HG03432 (cell line): Measurements from ENCODE around the gene CD300C.
"Not testable (repeated sequence)": the region's sequence is repeated elsewhere in the genome, so short reads cannot be mapped to it uniquely, and the experiment has no call there.

Experiments used
- ATAC-seq: cut with Tn5 transposase; IDR thresholded peaks from one replicate; pipeline ENCODE4 v1.9.1; 2021; ENCODE audit warnings: mild to moderate bottlenecking, moderate library complexity; ENCODE audit not compliant: unreplicated experiment

CD300C gene

DNA sequence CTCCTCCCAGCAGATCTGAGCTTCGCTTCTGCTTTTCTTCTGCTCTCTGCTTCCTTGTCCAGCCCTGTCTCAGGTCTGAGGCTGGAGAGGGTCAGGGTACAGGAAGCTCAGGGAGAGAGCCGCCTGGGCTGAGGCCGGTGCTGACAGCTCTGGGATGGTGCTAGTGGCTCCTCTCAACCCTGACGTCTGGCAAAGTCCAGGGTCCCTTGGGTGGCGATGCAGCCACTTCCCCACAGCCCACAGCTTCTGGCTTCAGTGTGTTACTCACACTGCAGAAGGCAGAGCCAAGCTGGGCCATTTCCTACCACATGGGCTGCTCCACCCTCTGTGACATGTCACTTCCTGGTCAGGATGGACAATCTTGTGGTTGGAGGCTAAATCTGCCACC, at the start of gene CD300C:
Gene CD300C, minus strand, starts transcription at position 273 of the 388 bp plus-strand sequence. CDS start 333 bp downstream, outside the sequence.
- no peak for ATAC-seq

DNA sequence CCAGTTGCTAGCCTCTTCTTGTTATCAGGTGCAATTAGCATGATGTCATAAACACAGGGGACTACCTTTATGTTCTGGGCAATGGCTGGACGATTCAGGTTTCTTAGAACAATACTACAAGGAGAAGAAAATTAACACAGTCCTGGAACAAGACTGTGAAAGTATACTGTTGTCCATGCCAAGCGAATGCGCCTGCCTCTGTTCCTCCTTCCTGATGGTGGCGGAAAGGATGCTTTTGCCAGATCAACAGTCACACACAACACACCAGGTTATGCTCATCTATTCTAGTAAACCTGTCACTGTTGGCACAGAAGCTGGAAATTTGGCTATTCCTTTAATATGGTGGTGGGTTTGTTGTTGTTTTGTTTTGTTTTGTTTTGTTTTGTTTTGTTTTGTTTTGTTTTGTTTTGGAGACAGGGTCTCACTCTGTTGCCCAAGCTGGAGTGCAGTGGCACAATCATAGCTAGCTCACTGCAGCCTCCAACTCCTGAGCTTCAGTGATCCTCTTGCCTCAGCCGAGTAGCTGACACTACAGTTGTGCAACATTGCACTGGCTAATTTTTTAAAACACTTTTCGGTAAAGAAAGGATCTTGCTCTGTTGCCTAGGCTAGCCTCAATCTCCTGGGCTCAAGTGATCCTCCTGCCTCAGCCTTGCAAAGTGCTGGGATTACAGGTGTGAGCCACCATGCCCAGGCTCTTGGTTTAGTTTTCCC, 49.3 kb upstream of the CD300C start:
- no peak for ATAC-seq

DNA sequence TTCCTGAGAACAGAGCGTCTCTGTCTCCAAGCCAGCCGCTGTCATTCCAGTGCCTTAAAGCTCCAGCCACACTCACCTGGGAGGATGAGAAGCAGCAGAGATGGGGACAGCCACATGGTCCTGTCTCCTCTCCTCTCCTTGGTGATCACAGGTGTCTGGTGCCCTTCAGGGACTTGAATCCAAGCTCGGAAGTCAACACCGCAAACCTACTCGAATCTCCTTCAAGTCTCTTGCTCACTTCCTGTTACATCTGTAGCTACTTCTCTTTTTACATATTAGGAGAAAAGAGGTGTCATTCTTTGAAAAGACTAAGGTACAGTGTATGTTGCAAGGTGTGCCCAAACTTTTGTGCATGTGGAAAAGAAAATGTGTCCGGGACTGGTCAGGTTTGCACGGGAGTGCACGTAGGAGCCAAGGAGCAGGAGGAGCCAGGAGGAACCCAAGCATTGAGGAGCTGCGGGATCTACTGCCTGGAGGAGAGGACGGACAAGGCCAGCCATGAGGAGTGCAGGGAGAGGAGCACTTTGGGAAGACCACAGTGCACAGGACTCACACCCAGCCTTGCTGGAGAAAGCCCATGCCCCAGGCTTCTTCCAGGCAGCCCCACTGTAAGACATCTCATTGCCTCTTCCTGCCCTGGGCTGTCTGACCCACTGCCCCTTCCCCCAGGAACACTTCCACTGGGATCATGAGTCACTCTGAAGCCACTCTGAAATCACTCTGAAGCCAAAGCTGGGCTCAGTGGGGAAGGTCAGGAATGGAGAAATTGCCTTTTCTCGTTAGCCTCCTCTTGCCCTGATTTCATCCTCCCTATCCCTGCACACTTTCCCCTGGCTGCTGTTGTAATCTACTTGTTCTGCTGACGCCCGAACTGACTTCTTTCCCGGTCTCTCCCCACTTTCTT, 46.4 kb upstream of the CD300C start, which contains the start of gene CD300LD:
Gene CD300LD, minus strand, starts transcription at position 197 of the 904 bp plus-strand sequence. Its CDS starts 81 bp downstream, at position 116.
- no peak for ATAC-seq

DNA sequence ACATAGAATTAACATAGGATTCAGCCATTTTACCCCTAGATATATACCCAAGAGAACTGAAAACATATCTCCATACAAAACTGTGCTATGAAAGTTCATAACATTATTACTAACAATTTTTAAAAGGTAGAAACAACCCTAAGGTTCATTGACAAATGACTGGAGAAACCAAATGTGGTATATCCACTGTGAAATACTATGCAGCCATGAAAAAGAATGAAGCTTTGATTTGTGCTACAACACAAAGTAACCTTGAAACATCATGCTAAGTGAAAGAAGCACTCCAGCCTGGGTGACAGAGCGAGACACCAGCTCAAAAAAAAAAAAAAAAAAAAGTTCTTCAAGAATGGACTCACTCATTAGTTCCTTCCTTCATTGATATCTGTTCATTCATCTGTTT, 45.6 kb upstream of the CD300C start:
- no peak for ATAC-seq

DNA sequence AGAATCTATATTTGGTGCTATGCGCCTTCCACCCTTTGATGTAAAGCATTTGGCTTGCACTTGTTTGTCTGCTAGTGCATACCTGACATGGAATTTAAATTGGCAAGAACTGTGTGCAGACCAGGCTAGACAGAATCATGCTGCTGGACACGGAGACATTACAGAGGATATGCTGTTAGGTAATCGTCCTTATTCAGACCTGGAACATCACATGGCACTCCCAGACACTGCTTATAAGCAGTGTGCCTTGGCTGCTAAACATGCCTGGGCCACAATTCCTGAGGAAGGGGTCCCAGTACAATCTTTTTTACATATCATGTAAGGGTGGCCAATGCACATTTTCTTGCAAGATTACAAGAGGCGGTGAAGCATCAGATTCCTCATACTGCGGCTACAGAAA, 39.8 kb upstream of the CD300C start:
- no peak for ATAC-seq

DNA sequence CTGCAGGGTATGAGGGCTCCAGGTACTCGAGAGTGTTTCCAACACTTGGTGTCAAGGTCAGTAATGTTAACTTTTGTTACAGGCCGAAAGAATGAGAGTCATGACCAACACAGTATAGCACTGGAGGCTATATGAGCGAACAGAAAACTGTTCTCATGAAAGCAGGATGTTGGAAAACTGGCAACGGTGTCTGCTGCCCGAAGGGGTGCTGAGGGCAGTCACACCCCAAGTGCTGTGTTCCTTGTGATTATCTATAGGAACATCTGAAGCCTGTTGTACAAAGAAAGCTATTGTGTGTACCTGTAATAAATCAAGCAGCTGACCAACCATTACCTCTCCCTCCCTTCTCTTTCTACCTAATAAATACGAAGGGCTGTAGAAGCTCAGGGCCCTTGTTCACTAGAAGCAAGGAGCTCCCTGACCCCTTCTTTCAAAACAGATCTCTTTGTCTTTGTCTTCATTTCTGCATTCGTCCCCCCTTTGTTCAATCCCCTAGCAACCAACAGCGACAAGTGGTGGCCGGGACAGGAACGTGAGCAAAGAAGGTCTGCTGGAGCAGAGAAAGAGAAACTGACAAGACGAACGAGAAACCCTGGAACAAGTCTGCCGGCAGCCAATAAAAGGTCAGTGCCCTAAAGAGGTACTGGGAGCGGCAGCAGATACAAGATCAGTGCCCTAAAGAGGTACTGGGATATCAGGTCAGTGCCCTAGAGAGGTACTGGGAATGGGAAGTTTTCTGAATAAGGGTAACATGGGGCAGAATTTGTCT, 38.6 kb upstream of the CD300C start:
- ATAC-seq = no peak

DNA sequence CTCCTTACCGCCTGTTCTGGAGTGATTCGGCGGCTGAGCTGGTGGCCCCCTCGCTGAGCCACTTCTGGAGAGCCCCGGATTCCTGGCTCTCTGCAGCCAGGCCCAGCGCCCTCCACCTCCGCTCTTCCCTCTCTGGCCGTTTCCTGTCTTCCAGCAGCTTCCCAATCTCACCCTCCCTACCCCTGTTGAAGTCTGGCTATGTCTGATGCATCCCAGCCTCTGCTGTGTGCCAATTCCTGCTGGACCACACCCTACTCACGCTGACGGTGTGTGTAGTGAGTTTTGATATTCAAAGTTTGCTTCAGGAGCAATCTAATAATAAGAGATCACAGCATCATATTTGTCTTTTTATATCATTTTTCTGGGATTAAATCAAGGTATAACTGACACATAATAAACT, 36.7 kb upstream of the CD300C start:
- ATAC-seq = no peak

DNA sequence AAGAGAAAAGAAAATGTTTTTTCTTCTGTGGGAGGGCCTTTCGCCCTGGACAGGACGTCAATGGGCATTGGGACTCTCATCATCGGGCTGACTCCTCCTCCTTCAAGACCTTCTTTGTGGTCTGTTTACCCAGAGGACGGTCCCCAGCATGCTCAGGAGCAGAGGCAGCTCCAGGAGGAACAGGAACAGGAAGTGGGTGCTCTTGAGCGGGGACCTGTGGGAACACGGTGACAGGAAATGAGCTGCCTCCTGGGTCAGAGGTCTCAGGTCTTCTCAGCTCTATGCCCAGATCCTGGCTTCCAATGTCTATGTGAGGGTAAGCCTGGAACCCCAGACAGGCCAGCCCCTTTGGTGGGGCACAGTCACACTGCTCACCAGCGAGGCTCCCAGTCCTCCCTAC, 34.0 kb upstream of the CD300C start:
- ATAC-seq = no peak

DNA sequence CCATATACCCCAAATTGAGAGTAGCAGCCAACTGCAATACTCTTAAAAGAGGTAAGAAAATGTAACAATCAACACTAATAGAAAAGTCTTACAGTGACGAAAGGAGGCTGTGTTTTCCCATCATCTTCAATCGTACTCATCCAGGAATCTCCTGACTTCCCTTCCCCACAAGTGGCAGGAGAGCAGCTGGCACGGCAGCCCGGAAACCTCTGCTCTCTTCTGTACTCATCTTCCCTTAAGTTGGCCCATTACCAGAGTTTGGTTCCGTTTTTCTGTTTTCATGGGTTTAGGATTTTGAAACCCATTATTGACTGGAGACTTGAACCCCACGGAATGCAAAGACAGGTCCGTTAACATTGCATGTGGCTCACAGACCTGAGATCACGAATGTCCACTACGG, 33.1 kb upstream of the CD300C start:
- ATAC-seq = no peak

DNA sequence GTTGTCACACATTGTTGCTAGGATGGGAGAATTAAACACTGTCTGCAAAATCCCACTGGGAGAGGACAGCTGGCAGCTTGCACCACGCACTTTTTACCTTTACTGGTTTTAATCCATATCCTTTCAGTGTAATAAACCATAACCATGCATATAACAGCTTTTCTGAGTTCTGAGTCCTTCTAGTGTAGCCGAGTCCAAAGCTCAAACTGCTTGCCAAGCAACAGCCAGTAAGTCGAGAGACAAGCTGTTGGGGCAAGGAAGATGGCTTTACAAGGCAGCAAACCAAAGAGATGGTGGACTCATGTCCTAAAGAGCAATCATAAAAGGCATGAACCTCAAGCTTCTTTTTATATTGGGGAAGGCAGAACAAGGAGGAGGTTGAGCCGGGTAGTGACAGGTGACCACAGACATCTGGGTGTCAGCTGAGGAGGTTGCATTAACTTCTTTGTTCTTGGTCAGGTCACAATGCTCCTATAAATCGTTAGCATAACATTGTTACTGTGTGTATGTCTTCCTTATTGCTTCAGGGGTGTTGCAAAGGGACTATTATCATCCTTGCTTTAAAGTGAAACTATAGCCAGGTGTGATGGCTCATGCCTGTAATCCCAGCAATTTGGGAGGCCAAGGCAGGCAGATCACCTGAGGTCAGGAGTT, 28.7 kb upstream of the CD300C start:
- no peak for ATAC-seq

DNA sequence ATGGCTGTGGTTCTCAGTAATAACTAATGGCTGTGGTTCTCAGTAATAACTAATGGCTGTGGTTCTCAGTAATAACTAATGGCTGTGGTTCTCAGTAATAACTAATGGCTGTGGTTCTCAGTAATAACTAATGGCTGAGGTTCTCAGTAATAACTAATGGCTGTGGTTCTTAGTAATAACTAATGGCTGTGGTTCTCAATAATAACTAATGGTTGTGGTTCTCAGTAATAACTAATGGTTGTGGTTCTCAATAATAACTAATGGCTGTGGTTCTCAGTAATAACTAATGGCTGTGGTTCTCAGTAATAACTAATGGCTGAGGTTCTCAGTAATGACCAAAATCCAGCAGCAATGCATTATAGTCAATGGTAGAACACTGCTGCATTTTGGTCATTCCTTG, 27.7 kb upstream of the CD300C start:
- ATAC-seq = not testable (repeated sequence)

DNA sequence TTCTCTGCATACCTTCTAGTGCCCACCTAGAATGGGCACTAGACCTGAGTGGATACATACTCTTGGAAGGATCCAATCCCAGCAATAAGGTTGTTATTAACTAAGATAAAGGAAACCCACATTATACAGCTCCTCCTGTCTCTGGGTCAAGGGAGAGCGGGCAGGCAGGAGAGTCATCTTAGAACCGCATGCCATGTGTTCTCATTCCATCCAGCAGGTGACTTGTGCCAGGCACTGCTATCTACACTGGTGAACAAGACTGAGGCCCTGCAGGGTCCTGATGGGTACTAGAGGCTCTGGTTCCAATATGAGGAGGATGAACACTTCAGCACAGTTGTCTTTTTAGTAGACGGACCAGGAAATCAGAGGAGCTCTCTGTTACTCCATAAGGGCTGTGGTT, 27.3 kb upstream of the CD300C start:
- ATAC-seq = no peak

DNA sequence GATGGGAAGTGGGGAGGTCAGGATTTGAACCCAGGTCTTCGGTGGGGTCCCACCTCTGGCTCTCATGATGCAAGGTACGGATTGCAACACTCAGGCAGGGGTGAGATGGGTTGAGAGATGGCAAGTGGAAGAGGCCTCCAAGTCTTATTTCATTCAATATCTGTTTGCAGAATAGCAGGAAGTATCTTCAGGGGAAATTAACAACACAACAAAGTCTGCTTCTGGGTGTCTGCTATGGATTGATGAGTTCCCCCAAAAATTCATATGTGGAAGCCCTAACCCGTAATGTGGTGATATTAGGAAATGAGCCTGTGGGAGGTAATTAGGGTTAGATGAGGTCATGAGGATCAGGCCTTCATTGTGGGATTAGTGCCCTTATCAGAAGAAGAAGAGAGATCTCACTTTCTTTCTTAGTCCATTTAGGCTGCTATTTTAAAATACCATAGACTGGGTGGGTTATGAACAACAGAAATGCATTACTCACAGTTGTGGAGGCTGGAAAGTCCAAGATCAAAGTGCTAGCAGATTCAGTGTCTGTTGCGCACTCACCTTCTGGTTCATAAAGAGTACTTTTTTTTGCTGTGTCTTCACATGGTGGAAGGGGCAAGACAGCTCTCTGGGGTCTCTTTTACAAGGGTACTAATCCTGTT, 25.8 kb upstream of the CD300C start:
- ATAC-seq = no peak

DNA sequence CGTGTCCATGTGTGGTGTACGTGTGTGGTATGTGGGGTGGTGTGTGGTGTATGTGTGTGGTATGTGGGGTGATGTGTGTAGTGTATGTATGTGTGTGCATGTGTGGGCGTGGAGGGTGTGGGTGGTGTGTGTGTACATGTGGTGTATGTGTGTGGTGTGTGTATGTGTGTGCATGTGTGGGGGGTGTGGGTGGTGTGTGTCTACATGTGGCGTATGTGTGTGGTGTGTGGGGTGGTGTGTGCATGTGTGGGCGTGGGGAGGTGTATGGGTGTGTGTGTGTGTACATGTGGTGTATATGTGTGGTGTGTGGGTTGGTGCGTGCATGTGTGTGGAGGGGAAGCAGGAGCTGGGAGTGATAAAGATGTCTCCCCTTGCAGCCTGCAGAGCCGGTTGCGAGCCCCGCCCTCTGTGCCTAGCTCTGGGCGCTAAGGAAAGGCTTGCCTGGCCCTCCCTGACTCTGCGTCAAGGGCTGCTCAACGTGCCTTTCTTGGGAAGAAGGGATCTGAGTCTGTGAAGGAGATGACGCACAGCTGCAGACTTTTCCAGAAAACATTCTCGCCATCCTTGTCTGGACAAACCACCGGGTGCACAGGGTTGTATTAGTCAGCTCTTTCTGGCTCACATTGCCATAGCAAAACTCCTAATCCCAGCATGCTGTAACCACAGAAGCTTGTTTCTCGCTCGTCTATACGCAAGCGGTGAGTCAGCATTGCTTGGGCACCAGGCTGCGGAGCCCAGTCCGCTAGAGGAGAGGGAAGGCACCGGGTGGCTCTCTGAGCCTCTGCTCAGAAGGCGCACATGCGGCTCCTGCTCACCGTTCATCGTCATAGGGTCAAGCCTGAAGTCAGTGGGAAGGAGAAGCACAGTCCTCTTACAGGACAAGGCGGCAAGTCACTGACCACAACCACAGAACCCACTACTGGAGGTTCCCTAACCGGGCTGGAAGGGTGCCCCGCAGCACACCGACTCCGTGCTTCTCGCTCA, 23.4 kb upstream of the CD300C start:
- no peak for ATAC-seq

DNA sequence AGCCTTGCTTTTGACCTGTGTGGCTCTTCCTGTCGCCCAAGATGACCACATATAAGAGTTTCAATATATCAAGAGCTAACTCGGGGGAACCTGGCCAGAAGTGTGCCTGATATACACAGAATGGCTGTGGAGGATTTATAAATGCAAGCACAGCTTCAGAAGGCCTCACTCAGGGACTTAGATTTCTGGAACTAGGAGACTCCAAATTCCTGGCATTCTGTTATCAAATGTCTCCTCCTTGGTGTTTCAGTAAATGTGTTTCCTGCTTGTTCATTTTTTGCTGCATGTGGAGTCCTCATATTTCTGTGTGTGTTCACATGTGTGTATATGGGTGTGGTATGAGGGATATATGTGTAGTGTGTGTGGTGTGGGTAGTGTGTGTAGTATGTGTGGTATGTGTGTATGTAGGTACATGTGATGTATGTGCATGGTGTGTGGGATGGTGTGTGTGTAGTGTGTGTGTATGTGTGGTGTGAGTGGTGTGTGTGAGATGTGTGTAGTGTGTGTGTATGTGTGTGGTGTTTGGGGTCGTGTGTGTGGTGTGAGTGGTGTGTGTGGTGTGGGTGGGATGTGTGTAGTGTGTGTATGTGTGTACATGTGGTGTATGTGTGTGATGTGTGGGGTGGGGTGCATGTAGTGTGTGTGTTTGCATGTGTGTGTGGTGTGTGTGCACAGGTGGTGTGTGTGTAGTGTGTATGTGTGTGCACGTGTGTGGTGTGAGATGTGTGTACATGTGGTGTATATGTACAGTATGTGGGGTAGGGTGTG, 22.4 kb upstream of the CD300C start:
- no peak for ATAC-seq

DNA sequence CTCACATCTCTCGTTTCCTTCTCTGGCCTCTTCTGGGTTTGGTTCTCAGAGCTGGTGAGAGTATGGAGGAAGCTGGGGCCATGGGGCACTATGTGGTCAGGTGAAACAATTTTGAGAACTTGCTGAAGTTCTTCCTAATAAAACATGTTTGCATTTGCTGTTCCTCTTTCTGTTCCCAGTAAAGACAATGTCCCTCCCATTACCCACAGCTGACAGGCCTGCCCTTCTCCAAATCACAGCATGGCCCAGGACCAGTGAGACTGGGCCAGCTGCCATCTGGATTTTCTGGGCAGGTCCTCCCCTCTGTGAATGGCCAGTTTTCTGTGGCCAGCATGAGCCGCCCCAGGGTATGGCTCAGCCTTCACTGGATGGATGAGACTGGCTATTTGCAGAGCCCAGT, 21.5 kb upstream of the CD300C start, which contains the start of gene CD300H:
Gene CD300H, minus strand, starts transcription at position 113 of the 400 bp plus-strand sequence.
- ATAC-seq = no peak

DNA sequence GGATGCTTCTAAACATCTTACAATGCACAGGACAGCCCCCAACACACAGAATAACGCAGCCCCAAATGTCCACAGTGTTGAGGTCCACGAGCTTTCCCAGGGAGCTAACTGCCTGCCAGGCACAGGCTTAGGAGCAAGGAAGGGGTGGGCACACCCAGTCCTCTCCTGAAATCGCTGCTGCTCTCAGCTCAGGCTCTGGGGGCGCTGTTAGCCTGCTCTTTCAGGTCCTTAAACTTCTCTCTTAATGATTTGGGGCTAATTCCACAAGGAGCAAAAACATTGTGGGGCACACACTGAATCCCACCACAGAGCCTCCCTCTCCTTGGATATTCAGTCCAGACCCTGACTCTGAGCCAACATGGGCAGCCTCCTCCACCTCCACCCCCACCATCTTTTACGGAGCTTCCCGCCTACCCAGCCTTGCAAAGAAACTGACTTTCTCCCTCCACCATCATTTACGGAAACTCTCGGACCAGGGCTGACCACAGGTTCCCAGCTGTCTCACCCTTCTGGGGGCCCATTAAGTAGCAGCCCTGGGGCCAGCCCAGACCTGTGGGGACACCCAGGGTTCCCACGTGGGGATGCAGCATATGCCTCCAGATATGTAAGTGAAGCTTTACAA, 20.3 kb upstream of the CD300C start:
- ATAC-seq = no peak

DNA sequence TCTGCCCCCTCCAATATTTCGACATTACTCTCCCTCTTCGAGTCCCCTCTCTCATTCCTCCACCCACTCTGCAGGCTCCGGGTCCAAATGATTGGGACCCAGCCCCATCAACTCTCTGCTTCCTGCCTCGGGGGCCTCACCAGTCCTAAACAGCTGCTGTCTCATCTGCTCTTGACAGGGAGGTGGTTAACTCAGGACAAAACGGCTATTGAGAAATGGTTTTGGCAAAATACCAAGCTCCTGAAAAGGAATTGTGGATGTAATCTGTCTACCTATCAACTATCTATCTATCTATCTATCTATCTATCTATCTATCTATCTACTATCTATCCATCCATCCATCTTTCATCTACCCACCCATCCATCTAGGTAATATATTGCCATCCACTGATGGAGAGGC, 19.2 kb upstream of the CD300C start:
- ATAC-seq = no peak
